SK-N-MC (cell line): Measurements from ENCODE around the gene DNAJC15.
"Not testable (repeated sequence)": the region's sequence is repeated elsewhere in the genome, so short reads cannot be mapped to it uniquely, and the experiment has no call there.

Experiments used
- DNase-seq: peaks from one replicate; pipeline ENCODE4 v3.0.0-alpha.2; 2011; ENCODE audit warnings: low read depth, low spot score
- H3K27ac ChIP-seq: fragments of 200-600 bp; sonication (generic); 2 replicates; pipeline ENCODE4 v1.5.1; 2016; ENCODE audit warnings: mixed run types
- H3K36me3 ChIP-seq: fragments of 200-600 bp; sonication (generic); 2 replicates; pipeline ENCODE4 v1.6.1; 2017; ENCODE audit warnings: antibody characterized with exemption, low read length, mixed read lengths; ENCODE audit not compliant: insufficient read depth
- H3K4me3 ChIP-seq: fragments of 200-600 bp; sonication (generic); 2 replicates; pipeline ENCODE4 v1.5.1; 2016
- H3K9ac ChIP-seq: fragments of 200-600 bp; sonication (generic); 2 replicates; pipeline ENCODE4 v1.8.0; 2017; ENCODE audit warnings: mixed run types, mixed read lengths; ENCODE audit not compliant: insufficient read length
- H3K9me3 ChIP-seq: fragments of 200-600 bp; sonication (generic); 2 replicates; pipeline ENCODE4 v1.6.1; 2017; ENCODE audit warnings: low read depth, mild to moderate bottlenecking, antibody characterized with exemption, low read length, moderate library complexity, mixed read lengths
- EZH2 ChIP-seq: fragments of 200-600 bp; sonication (generic); IDR thresholded peaks from one replicate; pipeline ENCODE4 v1.6.1; 2017; ENCODE audit warnings: antibody characterized with exemption
- FOXP2 ChIP-seq: optimal IDR thresholded peaks from 2 replicates; pipeline ENCODE3; 2011; ENCODE audit warnings: mild to moderate bottlenecking, moderate library complexity; ENCODE audit not compliant: insufficient read depth; ENCODE audit errors: extremely low read length, control extremely low read depth
- POLR2AphosphoS5 ChIP-seq: IDR thresholded peaks from 2 replicates; pipeline ENCODE4 v1.6.1; 2012; ENCODE audit warnings: mild to moderate bottlenecking, low read depth, low read length, borderline replicate concordance

DNAJC15 gene

GRCh38 chr13:42986176-42986574, 37.2 kb upstream of the DNAJC15 start:
- no peak for TF ChIP-seq POLR2AphosphoS5
- no peak for TF ChIP-seq EZH2
- no peak for TF ChIP-seq FOXP2

GRCh38 chr13:42990291-42991232, 32.8 kb upstream of the DNAJC15 start:
- no peak for DNase-seq
- Histone ChIP-seq H3K27ac (no peak overlapping the region), H3K4me3 (no peak overlapping the region), H3K9me3 (no peaks in the 10 kb centered on the region), H3K36me3 (no peaks in the 10 kb centered on the region), H3K9ac (no peak overlapping the region)
- TF ChIP-seq POLR2AphosphoS5 (no peak), FOXP2 (no peak), EZH2 (no peak)

More at GRCh38 chr13:42986176-42986574, 37.2 kb upstream of the DNAJC15 start:
- no peak overlapping the region for H3K9ac ChIP-seq
- no peak overlapping the region for H3K27ac ChIP-seq
- DNase-seq: no peak
- no peak overlapping the region for H3K4me3 ChIP-seq
- H3K9me3 ChIP-seq: no peaks in the 10 kb centered on the region
- no peaks in the 10 kb centered on the region for H3K36me3 ChIP-seq

- H3K27ac ChIP-seq, DNase-seq, H3K9me3 ChIP-seq, H3K36me3 ChIP-seq: not testable (repeated sequence)
- Histone ChIP-seq H3K9ac (peak overlapping the region; percentile 72), H3K4me3 (peak overlapping the region; percentile 84)
Observed at GRCh38 chr13:42991233-42991897, 32.0 kb upstream of the DNAJC15 start.

GRCh38 chr13:42991898-42992763, 31.3 kb upstream of the DNAJC15 start, which contains the start of gene EPSTI1:
EPSTI1 (minus strand) TSS chr13:42992241; CDS start chr13:42992165, 76 bp downstream.
- Histone ChIP-seq H3K4me3 (peak within 1 kb of the TSS; percentile 84), H3K36me3 (no peaks in the 10 kb centered on the region), H3K9ac (peak within 1 kb of the TSS; percentile 72), H3K9me3 (no peaks in the 10 kb centered on the region), H3K27ac (no peak within 1 kb of the TSS)
- no peak for TF ChIP-seq POLR2AphosphoS5
- no peak for DNase-seq

GRCh38 chr13:42992764-42993122, 30.6 kb upstream of the DNAJC15 start:
- no peak for TF ChIP-seq EZH2
- TF ChIP-seq POLR2AphosphoS5: no peak
- TF ChIP-seq FOXP2: no peak
- Histone ChIP-seq H3K36me3 (no peaks in the 10 kb centered on the region), H3K4me3 (peak overlapping the region; percentile 84), H3K9me3 (no peaks in the 10 kb centered on the region), H3K27ac (no peak overlapping the region), H3K9ac (no peak overlapping the region)
- DNase-seq: no peak

- Histone ChIP-seq H3K36me3 (no peaks in the 10 kb centered on the region), H3K4me3 (no peak overlapping the region), H3K9ac (no peak overlapping the region), H3K27ac (no peak overlapping the region), H3K9me3 (no peaks in the 10 kb centered on the region)
- no peak for TF ChIP-seq FOXP2
- TF ChIP-seq POLR2AphosphoS5: no peak
- no peak for TF ChIP-seq EZH2
- no peak for DNase-seq
Observed at GRCh38 chr13:42994878-42995277, 28.5 kb upstream of the DNAJC15 start.

- Histone ChIP-seq H3K27ac (no peak overlapping the region), H3K36me3 (no peaks in the 10 kb centered on the region), H3K4me3 (no peak overlapping the region), H3K9me3 (no peaks in the 10 kb centered on the region), H3K9ac (no peak overlapping the region)
- no peak for DNase-seq
- TF ChIP-seq FOXP2 (no peak), EZH2 (no peak), POLR2AphosphoS5 (no peak)
Observed at GRCh38 chr13:42996584-42996983, 26.8 kb upstream of the DNAJC15 start.

GRCh38 chr13:42997381-42997780, 26.0 kb upstream of the DNAJC15 start:
- DNase-seq: no peak
- Histone ChIP-seq H3K36me3 (no peaks in the 10 kb centered on the region), H3K9me3 (no peaks in the 10 kb centered on the region), H3K9ac (no peak overlapping the region), H3K4me3 (no peak overlapping the region), H3K27ac (no peak overlapping the region)
- no peak for TF ChIP-seq POLR2AphosphoS5
